ENCODE results near the gene CMTM5.

The CMTM5 gene

DNA sequence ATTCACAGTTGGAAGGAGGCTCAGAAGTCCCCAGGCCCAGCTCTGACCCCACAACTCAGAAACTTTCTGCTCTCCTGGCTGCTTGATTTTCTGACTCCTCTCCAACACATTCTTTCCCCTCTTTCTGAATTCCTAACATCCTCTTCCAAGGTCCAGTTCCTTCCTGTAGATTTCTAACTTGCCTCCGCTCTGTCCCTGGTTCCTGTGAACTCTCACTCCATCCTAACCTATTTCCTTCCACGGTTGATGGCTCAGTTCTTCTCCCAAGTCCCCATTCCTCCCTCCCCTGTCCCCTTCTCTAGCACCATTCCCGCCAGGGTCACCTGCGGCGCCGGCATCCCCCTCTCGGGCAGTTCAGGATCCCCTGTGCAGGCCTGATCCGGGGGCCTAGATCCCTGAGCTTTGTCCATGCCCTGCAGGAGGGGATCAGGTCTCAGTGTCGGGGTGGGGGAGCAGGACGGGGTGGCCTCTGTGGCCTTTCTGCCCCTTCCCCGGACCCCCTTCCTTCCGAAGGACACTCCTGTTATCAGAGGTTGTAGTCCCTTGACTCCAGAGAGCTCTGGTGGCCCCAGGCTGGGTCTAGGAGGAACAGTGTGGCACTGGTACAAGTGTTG lies 18.2 kb upstream of the CMTM5 start:
- DNase-seq: no peak

DNA sequence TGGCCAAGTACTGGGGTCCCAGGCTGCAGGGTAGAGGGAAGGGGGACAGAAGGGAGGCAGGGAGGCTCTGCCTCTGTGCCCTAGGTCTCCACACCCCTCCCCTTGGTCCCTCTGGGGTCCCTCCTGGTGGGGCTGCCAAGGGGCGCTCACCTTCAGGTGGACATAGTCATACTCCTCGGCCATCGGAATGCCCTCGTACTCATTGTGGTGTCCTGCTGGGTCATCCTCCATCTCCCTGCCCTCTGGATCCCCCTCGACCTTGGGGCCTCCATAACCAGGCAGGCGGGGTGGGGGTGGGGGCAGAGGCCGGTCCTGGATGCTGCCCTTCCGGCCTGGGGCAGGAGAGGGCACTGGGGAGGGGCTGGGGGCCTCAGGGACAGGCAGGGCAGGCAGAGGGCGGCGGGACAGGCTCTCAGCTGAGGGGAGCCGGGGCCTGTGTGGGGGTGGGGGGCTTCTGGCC lies 17.6 kb upstream of the CMTM5 start:
- no peak for DNase-seq

DNA sequence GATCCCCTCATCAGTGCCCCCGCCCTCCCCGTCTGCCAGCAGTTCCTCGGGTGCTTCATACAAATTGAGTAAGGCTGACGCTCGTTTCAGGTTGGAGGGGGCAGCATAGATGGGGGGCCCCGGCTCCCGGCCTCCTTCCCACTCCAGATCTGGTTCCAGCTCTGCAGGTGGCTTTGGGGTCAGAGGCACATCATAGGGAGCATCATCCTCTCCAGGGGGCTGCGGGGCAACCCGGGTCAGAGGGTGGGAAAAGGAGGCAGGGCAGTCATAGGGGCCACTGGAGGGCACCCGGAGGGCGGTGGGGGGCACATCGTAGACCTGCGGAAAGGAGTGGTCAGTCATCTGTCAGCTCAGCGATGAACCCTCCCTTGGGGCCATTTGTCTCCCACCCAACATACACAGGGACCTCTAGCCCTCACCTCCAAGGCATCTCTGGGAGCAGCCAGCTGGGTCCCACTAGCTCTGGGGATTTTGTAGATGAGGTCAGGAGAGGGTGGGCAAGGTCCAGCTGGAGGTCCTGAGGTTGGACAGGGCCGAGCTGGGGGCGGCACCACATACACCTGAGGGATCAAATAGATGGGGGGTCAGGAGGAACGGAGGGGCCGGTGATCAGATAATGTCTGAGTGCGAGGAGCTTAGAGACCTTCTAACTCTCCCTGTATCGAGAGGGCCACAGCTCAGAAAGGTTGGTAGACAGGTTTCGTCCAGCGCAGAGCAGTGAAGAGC lies 17.0 kb upstream of the CMTM5 start:
- DNase-seq: no peak

DNA sequence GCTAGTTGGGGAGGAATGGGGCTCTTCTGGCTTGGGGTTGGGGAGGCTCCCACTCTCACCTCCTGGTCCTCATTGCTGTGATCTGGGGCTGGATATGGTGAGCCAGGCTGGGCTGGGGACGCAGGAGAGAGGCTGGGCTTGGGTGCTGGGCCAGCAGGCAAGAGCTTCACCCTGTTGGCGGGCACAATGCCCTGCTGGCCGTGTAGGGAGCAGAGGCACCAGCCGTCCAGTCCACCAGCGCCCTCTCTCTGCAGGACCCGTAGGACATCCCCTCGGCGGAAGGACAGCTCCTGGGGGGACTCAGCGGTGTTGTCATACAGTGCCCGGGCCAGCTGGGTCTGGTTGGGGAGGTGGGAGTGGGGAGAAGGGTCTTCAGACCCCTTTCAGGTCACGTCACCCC lies 16.4 kb upstream of the CMTM5 start:
- DNase-seq: no peak

DNA sequence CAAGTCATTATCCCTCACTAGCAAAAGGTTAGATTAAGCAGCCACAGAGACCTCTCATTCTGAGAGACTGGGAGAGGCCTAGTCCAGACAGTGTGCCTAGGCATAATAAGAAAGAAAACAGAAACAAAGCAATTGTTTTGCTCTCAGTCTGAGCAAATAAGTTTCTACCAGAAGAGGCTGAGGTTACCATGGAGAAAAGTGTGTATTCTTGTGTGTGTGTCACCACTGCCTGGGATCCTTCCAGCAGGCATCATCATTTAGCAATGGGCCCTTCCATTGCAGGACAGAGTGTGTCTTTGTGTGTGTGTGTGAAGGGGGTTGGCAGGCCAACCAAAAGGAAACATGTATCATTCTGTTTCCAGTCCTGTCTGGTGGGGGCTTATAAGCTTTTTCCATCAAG lies 15.5 kb upstream of the CMTM5 start:
- DNase-seq: no peak

DNA sequence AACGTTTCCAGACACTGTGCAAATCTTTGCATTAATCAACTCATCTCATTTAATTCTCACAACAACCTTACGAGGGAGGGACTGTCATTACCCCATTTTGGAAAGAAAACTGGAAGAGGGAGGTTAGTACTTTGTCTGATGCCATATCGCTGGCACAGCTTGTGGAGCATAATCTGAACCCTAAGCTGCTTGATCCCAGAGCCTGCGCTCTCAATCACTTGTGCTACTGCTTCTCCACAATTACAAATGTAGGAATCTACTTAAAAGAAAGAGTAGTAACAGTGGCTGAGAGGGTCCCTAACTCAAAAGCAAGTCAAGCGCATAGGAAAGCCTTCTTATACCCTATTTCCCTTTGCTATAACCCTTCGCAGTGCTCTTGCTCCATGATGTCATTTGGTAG lies 15.1 kb upstream of the CMTM5 start:
- DNase-seq: no peak

DNA sequence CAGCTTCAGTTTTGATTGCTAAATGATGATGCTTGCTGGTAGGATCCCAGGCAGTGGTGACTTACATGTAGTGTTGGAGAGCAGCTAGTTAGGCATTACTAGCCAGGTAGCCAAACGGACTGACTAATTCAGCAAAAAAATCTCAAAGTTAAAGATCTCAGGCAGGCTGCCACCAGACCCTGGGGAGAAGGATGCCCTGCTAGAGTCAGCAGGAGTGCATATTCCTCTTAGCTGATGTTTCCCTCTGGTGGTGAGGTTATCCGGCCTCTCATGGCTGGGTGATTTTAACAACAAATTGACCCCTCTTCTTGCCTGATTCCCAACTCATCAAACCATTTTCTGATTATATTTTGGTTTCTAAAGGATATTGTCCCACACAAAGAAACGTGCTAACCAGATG lies 14.6 kb upstream of the CMTM5 start:
- no peak for DNase-seq

DNA sequence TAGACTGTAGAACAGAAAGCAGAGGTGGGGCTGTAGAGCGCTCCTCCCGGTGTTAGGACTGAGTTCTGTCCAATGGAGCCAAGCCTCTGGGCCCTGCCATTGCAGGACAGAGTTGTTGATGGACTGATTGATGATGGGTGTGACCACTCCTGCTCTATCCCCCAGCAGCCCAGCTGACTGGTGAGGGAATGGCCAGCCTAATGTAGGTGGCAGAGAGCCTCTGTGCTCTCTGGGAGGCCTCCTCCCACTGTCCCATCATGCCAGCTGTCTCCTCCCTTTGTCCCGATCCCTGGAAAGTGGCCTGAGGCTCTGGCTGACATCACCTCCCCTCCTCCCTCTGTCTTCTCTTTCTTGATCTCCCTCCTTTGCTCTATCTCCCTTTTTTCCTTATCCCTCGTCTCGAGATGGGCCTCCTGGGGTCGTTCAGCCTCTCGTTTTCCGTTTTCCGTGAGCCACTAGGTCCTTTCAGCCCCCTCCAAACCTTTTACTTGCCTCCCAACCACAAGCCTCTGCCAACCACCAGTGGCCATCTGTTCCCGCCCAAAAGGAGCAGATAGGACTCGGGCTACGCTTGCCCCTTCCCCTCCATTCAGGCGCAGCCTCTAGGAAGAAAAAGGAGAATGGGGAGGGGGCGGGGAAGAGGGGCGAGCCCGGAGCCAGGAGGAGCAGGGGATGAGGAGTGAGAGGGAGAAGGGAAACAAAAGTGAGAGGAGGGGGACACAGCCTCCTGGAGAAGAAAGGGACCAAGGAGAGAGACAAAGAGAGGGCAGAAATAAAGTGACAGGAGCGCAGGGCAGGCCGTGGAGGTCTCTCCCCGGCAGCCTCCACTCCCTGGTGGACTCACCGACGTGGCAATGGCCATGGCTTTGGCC lies 12.4 kb upstream of the CMTM5 start:
- DNase-seq: no peak

DNA sequence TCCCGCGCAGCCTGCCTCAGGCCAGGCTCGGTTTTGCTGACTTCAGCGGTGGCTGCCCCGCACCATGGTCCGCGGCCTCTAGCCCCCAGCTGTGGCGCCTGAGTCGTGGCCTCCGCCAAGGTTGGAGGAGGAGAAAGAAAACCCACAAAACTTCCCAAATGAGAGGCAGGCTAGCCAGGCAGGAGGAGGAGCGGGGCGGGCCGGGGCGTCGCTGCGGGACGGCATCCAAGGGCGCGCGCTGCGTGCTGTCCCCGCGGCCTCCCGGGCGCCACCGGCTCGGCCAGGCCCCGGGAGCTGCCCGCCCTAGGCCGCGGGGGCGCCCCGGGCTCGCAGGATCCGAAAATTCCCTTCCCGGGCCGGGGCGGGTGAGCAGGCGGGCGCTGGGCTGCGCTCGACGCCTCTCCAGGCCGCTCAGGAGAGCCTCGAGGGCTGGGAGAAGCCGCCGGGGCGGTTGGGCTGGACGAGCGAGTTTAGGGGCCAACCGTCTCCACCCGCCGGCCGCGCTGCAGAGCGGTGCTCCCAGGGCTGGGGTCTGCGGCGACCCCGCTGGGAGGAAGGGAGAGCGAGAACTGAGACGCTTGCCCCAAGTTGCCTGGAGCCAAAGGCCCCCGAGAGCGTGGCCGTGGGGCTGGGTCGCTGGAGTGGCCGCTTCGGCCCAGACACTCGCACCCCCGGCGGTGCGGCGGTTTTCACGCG lies 11.7 kb upstream of the CMTM5 start, which contains the start of gene EFS:
TSS of gene EFS (minus strand) at position 137 of the 696 bp plus-strand sequence. CDS start 147 bp downstream, outside the sequence.
- no peak for DNase-seq

DNA sequence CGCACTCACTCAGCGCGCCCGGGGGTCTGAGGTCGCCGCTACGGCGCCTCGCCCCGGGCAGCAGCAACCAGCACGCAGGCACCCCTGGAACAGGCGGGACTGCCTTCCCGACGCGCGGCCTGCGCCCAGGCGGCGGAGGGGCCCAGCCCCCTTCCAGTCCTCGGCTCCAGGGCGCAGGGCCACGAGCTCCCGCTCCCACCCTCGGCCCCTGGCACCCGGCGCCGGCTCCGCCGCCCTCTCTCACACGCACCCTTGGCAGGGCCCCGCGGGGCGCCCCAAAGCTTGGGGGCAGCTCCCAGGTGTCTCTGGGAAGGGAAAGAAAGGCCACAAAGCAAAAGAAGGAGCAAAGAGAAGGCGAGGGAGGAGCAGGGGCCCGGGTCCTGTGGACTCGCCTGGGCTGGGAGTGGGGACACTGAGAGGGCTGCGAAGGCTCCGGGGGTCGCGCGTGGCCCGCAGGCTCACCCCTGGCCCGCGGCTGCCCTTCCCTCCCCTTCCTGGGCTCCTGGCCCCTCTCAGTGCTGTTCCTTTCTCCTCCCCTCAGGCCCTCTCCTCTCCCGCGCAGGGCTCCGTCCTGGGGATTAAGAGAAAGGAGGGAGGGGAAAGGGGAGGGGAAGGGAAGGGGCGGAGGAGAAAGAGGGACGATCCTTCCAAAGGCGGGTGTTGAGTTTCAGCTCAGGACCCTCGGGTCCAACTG lies 11.0 kb upstream of the CMTM5 start:
- DNase-seq: no peak

DNA sequence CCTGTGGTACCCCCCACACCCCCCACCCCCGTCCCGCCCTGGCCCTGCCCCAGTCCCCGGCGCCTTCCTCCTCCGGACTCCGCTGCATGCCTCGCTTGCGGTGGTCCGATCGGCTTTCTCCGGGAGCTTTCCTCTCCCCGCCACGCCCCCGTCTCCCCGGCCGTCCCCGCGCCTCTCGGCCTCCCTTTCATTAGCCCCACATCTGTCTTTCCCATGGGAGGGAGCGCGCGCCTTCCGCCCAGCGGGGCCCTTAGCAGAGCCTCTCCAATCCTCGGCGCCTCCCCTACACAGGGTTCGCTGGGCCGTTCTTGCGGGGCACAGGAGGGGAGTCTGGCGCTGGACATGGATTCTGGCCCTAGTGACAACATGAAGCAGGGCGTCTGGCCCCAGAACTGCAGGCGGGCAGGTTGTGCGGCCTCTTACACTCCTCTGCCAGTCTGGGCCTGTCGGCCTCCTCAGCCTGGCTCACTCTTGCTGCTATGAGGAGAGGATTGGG lies 10.4 kb upstream of the CMTM5 start:
- no peak for DNase-seq

DNA sequence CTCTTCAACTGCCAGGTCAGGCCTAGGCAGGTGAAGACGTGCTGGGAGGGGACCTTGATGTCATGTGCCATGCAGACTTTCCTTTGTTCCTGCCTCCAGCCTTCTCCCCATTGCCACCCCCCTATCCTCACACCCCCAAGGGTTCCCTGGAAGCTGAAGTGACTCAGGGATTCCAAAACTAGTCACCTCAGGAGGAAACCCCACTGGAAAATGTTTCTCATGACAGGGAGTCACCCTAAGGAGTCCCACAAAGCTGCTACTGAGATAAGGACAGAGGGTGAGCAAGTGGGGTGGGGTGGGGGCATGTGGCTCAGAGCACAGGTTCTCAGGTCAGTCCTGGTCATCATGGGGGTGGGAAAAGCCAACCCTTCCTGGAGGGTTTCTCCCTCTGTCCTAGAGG lies 6.6 kb upstream of the CMTM5 start:
- no peak for DNase-seq

DNA sequence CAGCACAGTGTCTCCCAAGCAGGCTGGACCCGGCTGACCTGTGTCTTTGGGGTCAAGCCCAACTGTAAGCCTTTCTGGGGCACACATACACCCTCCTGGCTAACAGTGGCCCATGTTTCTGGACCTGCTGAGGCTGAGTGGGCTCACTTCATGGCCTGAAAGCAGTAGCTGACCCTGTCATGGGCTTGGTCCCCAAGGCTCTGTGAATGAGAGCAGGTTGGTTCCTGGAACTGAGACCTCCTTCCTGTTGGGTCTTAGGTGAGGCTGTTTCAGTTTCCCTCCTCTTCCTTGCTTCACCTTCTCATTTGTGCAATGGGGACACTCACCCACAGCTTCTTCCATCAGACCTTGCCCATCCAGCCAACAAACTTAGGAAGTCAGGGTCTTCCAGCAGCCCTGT lies 5.0 kb upstream of the CMTM5 start:
- DNase-seq: no peak

DNA sequence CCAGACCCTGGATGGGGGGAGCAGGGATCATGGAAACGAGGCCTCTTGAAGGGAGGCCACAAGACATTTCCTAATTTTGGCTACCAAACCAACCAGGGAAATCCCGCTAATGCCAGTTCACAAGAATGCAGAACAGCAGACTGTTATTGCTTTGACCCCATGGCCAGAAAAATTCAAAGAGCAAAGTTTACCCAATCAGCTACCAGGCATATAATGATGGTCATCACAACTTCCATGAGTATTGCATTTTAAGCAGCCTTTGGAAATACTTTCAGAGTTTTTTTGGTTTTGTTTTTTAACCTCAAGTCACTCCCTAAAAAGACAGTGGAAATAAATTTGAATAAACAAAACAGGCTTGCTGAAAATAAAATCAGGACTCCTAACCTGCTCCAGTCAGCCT lies 4.3 kb upstream of the CMTM5 start, which contains the start of gene IL25:
TSS of gene IL25 (plus strand) at position 301 of the 400 bp plus-strand sequence.
- DNase-seq: no peak

DNA sequence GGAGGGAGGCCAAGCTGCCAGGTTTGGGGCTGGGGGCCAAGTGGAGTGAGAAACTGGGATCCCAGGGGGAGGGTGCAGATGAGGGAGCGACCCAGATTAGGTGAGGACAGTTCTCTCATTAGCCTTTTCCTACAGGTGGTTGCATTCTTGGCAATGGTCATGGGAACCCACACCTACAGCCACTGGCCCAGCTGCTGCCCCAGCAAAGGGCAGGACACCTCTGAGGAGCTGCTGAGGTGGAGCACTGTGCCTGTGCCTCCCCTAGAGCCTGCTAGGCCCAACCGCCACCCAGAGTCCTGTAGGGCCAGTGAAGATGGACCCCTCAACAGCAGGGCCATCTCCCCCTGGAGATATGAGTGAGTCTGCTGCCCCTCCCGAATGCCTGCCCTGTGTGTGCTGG lies 3.8 kb upstream of the CMTM5 start:
- DNase-seq: no peak

DNA sequence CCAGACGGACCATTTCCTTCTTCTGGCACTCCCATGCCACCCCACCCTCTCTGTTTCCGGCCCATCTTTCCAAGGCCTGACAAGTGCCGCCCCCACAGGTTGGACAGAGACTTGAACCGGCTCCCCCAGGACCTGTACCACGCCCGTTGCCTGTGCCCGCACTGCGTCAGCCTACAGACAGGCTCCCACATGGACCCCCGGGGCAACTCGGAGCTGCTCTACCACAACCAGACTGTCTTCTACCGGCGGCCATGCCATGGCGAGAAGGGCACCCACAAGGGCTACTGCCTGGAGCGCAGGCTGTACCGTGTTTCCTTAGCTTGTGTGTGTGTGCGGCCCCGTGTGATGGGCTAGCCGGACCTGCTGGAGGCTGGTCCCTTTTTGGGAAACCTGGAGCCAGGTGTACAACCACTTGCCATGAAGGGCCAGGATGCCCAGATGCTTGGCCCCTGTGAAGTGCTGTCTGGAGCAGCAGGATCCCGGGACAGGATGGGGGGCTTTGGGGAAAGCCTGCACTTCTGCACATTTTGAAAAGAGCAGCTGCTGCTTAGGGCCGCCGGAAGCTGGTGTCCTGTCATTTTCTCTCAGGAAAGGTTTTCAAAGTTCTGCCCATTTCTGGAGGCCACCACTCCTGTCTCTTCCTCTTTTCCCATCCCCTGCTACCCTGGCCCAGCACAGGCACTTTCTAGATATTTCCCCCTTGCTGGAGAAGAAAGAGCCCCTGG lies 1.2 kb upstream of the CMTM5 start:
- no peak for DNase-seq

DNA sequence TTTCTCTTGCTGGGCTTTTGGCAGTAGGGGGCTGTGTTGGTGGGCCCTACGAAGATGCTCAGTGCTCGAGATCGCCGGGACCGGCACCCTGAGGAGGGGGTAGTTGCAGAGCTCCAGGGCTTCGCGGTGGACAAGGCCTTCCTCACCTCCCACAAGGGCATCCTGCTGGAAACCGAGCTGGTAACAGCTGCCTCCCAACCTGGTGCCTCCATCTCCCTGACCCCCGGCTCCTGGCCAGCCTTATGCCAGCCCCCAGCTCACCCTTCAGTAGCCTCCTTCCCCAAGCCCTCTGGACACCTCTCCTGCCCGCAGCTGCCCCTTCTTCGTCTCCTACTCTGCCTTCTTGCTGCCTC lies 328 bp downstream of the CMTM5 start:
- DNase-seq: no peak

DNA sequence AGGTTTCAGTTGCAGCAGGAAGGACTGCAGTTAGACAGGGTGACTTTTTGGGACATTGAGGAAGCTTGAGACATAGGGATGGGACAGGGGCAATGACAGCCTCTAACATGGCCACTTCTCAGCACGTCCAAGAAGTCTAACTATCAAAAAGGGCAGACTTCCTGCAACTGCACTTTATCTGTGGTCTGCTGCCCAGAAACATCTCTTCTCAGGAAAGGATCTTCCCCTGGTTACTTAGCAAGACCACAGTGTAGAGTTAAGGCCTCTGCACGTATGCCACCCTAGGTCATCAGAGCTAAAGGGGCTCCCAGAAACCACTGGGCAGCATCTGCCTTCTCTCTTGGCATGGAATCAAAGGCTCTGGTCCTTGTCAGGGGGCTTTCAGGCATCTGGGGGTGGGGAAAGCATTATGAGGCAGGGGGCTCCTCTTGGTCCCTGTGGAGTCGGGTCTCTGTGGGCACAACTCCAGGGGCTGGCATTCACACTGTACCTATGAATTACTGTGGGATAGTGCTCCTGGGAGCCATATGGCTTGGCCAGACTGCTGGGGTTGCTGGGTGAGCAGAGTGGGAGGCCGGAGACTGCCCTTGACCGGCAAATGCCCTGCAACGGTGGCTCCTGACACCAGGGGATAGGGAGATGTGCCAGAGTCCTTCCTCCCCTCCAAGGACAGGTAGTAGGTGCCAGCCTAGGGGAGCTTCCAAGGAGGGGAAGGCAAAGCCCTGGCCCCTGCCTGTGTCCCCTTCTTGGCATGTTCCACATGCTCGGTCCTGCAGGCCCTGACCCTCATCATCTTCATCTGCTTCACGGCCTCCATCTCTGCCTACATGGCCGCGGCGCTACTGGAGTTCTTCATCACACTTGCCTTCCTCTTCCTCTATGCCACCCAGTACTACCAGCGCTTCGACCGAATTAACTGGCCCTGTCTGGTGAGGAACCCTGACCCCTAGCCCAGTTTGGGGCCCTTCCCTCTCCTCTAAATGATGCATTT lies 1.0 kb downstream of the CMTM5 start:
- no peak for DNase-seq

DNA sequence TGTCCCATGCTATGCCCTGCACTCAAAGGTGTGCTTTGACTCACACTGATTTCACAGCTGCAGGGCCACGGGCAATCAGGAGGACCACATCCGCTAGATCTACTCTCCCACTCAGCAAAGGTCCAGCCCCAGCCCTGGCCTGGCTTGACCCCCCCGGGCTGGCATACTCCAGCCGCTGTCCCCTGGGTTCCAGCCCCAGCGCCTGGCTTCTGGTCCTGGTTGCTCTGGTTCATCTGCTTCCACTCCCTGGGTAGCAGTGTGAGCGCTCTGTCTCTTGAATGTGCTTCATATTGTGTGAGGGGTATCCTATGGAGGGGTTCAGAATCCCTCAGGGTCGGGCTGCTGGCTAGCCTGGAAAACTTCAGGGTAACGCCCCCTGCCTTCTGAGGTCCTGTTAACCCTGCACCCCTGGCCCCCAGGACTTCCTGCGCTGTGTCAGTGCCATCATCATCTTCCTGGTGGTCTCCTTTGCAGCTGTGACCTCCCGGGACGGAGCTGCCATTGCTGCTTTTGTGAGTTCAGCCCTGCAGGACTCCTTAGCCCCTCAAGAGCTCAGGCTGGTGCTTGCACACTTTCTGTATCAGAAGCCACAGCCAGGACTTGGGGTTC lies 1.9 kb downstream of the CMTM5 start:
- no peak for DNase-seq
